ENCODE data around the gene DHRSX. TPM values are rescaled to one million over a fixed set of nuclear protein-coding genes. Genes with fewer than 3 reads are reported as not detected.

Gene DHRSX
- total and polyA plus RNA-seq, 12 donors = 6.4 to 68.6 (median 27.7) TPM

GRCh38 chrX:2441466-2441865 lies 59.3 kb downstream of the DHRSX start:
- no peaks in the 10 kb centered on the region for H3K36me3 ChIP-seq (replicated peaks in 1 of 2)
- no peak for DNase-seq
- no peaks in the 10 kb centered on the region for H3K9me3 ChIP-seq (replicated peaks in 1 of 3)
- no peak overlapping the region for H3K27ac ChIP-seq
- H3K4me1 ChIP-seq (replicated peaks in 1 of 2) = no peaks in the 10 kb centered on the region
- no peak overlapping the region for H3K4me3 ChIP-seq
- TF ChIP-seq POLR2A (IDR thresholded peaks at IDR 0.05) (no peak), CTCF (IDR thresholded peaks at IDR 0.05) (no peak)
- intact Hi-C loops (cut with DNase I) = no loop called here
- no peaks in the 10 kb centered on the region for H3K27me3 ChIP-seq
- WGBS, 4 donors = 89 to 99% (median 97%) methylated on average over 5 of the region's 5 CpGs

- Histone ChIP-seq H3K4me1 (replicated peaks in 1 of 2) (no peaks in the 10 kb centered on the region), H3K27ac (no peak overlapping the region), H3K27me3 (no peaks in the 10 kb centered on the region), H3K9me3 (replicated peaks in 1 of 3) (no peaks in the 10 kb centered on the region), H3K36me3 (replicated peaks in 1 of 2) (no peaks in the 10 kb centered on the region), H3K4me3 (no peak overlapping the region)
- TF ChIP-seq CTCF (IDR thresholded peaks at IDR 0.05) (no peak), POLR2A (IDR thresholded peaks at IDR 0.05) (no peak)
- no peak for DNase-seq
- WGBS, 4 donors = 82 to 96% (median 93%) methylated on average over 8 of the region's 8 CpGs
- intact Hi-C loops (cut with DNase I) = no loop called here
Observed at GRCh38 chrX:2439613-2440012, 61.2 kb downstream of the DHRSX start.

- intact Hi-C loops (cut with DNase I) = no loop called here
- Histone ChIP-seq H3K36me3 (replicated peaks in 1 of 2) (no peaks in the 10 kb centered on the region), H3K27ac (no peak overlapping the region), H3K4me3 (no peak overlapping the region), H3K4me1 (replicated peaks in 1 of 2) (no peaks in the 10 kb centered on the region), H3K9me3 (replicated peaks in 1 of 3) (no peaks in the 10 kb centered on the region), H3K27me3 (no peaks in the 10 kb centered on the region)
- no peak for DNase-seq
- TF ChIP-seq CTCF (IDR thresholded peaks at IDR 0.05) (no peak), POLR2A (IDR thresholded peaks at IDR 0.05) (no peak)
- 91 to 100% (median 97%) methylated on average over 2 of the region's 2 CpGs for WGBS, 4 donors
Observed at GRCh38 chrX:2435465-2435864, 65.3 kb downstream of the DHRSX start.

- TF ChIP-seq POLR2A (IDR thresholded peaks at IDR 0.05) (no peak), CTCF (IDR thresholded peaks at IDR 0.05) (no peak)
- Histone ChIP-seq H3K27me3 (no peaks in the 10 kb centered on the region), H3K36me3 (replicated peaks in 1 of 2) (no peaks in the 10 kb centered on the region), H3K27ac (no peak overlapping the region), H3K4me3 (no peak overlapping the region), H3K9me3 (replicated peaks in 1 of 3) (no peaks in the 10 kb centered on the region), H3K4me1 (replicated peaks in 1 of 2) (no peaks in the 10 kb centered on the region)
- intact Hi-C loops (cut with DNase I) = no loop called here
- no peak for DNase-seq
- 88 to 92% (median 91%) methylated on average over 10 to 12 of the region's 12 CpGs for WGBS, 4 donors
Observed at GRCh38 chrX:2434270-2435163, 66.3 kb downstream of the DHRSX start.

Data from adrenal gland (tissue), 12 donors.